Chondrocyte (in vitro differentiated cells): ENCODE data around the gene GABBR2. TPM values are rescaled to one million over a fixed set of nuclear protein-coding genes. Genes with fewer than 3 reads are reported as not detected.
"Not testable (repeated sequence)": the region's sequence is repeated elsewhere in the genome, so short reads cannot be mapped to it uniquely, and the experiment has no call there.

Experiments used
- DNase-seq: peaks from one replicate; pipeline ENCODE4 v3.0.0; 2021; ENCODE audit warnings: mixed read lengths, low spot score
- H3K27ac Mint-ChIP-seq: one replicate; pipeline ENCODE4 v1.8.0; 2021; ENCODE audit warnings: mild to moderate bottlenecking, moderate library complexity, mixed read lengths; ENCODE audit not compliant: unreplicated experiment
- H3K27me3 Mint-ChIP-seq: 2 replicates; pipeline ENCODE4 v1.8.0; 2021; ENCODE audit warnings: low read depth, mixed read lengths
- H3K36me3 Mint-ChIP-seq: 2 replicates; pipeline ENCODE4 v1.8.0; 2021; ENCODE audit warnings: low read depth, mixed read lengths
- H3K4me1 Mint-ChIP-seq: 2 replicates; pipeline ENCODE4 v1.8.0; 2021; ENCODE audit warnings: low read depth, mild to moderate bottlenecking, mixed read lengths
- H3K4me3 Mint-ChIP-seq: one replicate; pipeline ENCODE4 v1.8.0; 2021; ENCODE audit warnings: mild to moderate bottlenecking, moderate library complexity, mixed read lengths; ENCODE audit not compliant: unreplicated experiment
- H3K9me3 Mint-ChIP-seq: 2 replicates; pipeline ENCODE4 v1.8.0; 2021; ENCODE audit warnings: low read depth, mixed read lengths
- CTCF ChIP-seq: fragments of 200-600 bp; sonication (generic); IDR thresholded peaks from 2 replicates; pipeline ENCODE4 v1.5.0; 2021; ENCODE audit warnings: antibody characterized with exemption, mild to moderate bottlenecking, moderate library complexity
- total RNA-seq: library from RNA; stranded (reverse); gene quantifications from 3 replicates; pipeline ENCODE4 v1.2.1, GENCODE V29; 2021

Gene GABBR2
- total RNA-seq, 1 donor from 2014 or later: 0.12 TPM

- no peak for TF ChIP-seq CTCF
- H3K36me3 Mint-ChIP-seq: peaks cover 1% of the 10 kb centered on the region
- H3K9me3 Mint-ChIP-seq: no peaks in the 10 kb centered on the region
- H3K4me1 Mint-ChIP-seq: no peaks in the 10 kb centered on the region
- H3K4me3 Mint-ChIP-seq: no peak overlapping the region
- H3K27me3 Mint-ChIP-seq: peaks cover 42% of the 10 kb centered on the region
- no peak for DNase-seq
- no peak overlapping the region for H3K27ac Mint-ChIP-seq
Observed at GRCh38 chr9:98691890-98692289, 16.8 kb downstream of the GABBR2 start.

- no peak for TF ChIP-seq CTCF
- peaks cover 1% of the 10 kb centered on the region for H3K36me3 Mint-ChIP-seq
- H3K27me3 Mint-ChIP-seq: peaks cover 34% of the 10 kb centered on the region
- no peaks in the 10 kb centered on the region for H3K9me3 Mint-ChIP-seq
- H3K4me1 Mint-ChIP-seq: no peaks in the 10 kb centered on the region
- DNase-seq: no peak
- no peak overlapping the region for H3K4me3 Mint-ChIP-seq
- H3K27ac Mint-ChIP-seq: no peak overlapping the region
Observed at GRCh38 chr9:98690686-98691085, 18.0 kb downstream of the GABBR2 start.

GRCh38 chr9:98688710-98689495, 19.8 kb downstream of the GABBR2 start:
- Mint-ChIP-seq H3K36me3 (no peaks in the 10 kb centered on the region), H3K27me3 (peaks cover 17% of the 10 kb centered on the region), H3K4me3 (no peak overlapping the region), H3K4me1 (no peaks in the 10 kb centered on the region), H3K9me3 (no peaks in the 10 kb centered on the region), H3K27ac (no peak overlapping the region)
- TF ChIP-seq CTCF: no peak
- DNase-seq: no peak

GRCh38 chr9:98687911-98688310, 20.8 kb downstream of the GABBR2 start:
- no peak for DNase-seq
- H3K9me3 Mint-ChIP-seq: no peaks in the 10 kb centered on the region
- no peak overlapping the region for H3K27ac Mint-ChIP-seq
- no peaks in the 10 kb centered on the region for H3K4me1 Mint-ChIP-seq
- no peaks in the 10 kb centered on the region for H3K36me3 Mint-ChIP-seq
- TF ChIP-seq CTCF: no peak
- H3K4me3 Mint-ChIP-seq: no peak overlapping the region
- peaks cover 16% of the 10 kb centered on the region for H3K27me3 Mint-ChIP-seq

GRCh38 chr9:98686961-98687855, 21.5 kb downstream of the GABBR2 start:
- no peaks in the 10 kb centered on the region for H3K4me1 Mint-ChIP-seq
- no peak for TF ChIP-seq CTCF
- no peaks in the 10 kb centered on the region for H3K9me3 Mint-ChIP-seq
- H3K4me3 Mint-ChIP-seq: no peak overlapping the region
- no peak for DNase-seq
- H3K36me3 Mint-ChIP-seq: no peaks in the 10 kb centered on the region
- no peak overlapping the region for H3K27ac Mint-ChIP-seq
- H3K27me3 Mint-ChIP-seq: peaks cover 14% of the 10 kb centered on the region

GRCh38 chr9:98684816-98685215, 23.9 kb downstream of the GABBR2 start:
- not testable (repeated sequence) for H3K9me3 Mint-ChIP-seq, H3K4me1 Mint-ChIP-seq, H3K4me3 Mint-ChIP-seq, H3K27me3 Mint-ChIP-seq, H3K27ac Mint-ChIP-seq, DNase-seq, H3K36me3 Mint-ChIP-seq
